ENCODE measurements around the gene NAPSA. TPM values are rescaled to one million over a fixed set of nuclear protein-coding genes. Genes with fewer than 3 reads are reported as not detected.

Gene NAPSA
- total and polyA plus RNA-seq, 9 of the 15 experiments (the other 6 are each of a cell fraction or from before 2014, with no cell fraction given): 0.25 to 1.9 (median 0.69) TPM

- TF ChIP-seq HNRNPK (IDR thresholded peaks at IDR 0.05; ENCODE audit: low read depth, low read length, poor library complexity, severe bottlenecking): no peak
- TF ChIP-seq CHD4 (IDR thresholded peaks at IDR 0.05; ENCODE audit: insufficient read depth, insufficient replicate concordance, low read depth, low read length, poor library complexity, severe bottlenecking): no peak
- TF ChIP-seq BCOR (IDR thresholded peaks at IDR 0.05): peak; percentile 63; the same call in 1 of the 2 replicates
- peak; percentile 44; the same call in 1 of the 2 replicates for TF ChIP-seq ARID4B (CRISPR knock-in tag; IDR thresholded peaks at IDR 0.05)
- no peak for TF ChIP-seq KLF13 (tag; IDR thresholded peaks at IDR 0.05; ENCODE audit: borderline replicate concordance, low read depth)
- TF ChIP-seq BRD4 (IDR thresholded peaks at IDR 0.05): no peak
- TF ChIP-seq ZNF174 (CRISPR knock-in tag; IDR thresholded peaks at IDR 0.05): no peak
- no peak for TF ChIP-seq CHCHD3 (CRISPR knock-in tag; IDR thresholded peaks at IDR 0.05)
- no peak for TF ChIP-seq ZNF764 (CRISPR knock-in tag; IDR thresholded peaks at IDR 0.05; ENCODE audit: low read depth)
- TF ChIP-seq ZNF445 (CRISPR knock-in tag; IDR thresholded peaks at IDR 0.05; ENCODE audit: low read depth): no peak
- no peak for TF ChIP-seq DEAF1 (CRISPR knock-in tag; IDR thresholded peaks at IDR 0.05)
- no peak for TF ChIP-seq ZBTB9 (CRISPR knock-in tag; IDR thresholded peaks at IDR 0.05)
- no peak for TF ChIP-seq MAFG (tag; conservative IDR thresholded peaks at IDR 0.05)
- no peak for TF ChIP-seq NEUROD1 (IDR thresholded peaks at IDR 0.05; ENCODE audit: borderline replicate concordance, low read depth, low read length, partially characterized antibody)
- TF ChIP-seq THRA (IDR thresholded peaks at IDR 0.05): no peak
- no peak for TF ChIP-seq ATF6 (CRISPR knock-in tag; IDR thresholded peaks at IDR 0.05)
Observed at GRCh38 chr19:50358483-50359327, 6.7 kb downstream of the NAPSA start (continued).

All from K562 (cell line).